Sigmoid colon (tissue), 4 donors: Measurements from ENCODE around the gene RIPK3.

Experiments
- CTCF ChIP-seq, 4 experiments: fragments of 450-650 bp in 3 of 4; fragments of 200-600 bp in 1 of 4; IDR thresholded peaks; one replicate each; pipeline ENCODE4 v1.5.1; 2016 to 2019; ENCODE audit warnings: antibody characterized with exemption in 4 of 4, mild to moderate bottlenecking in 3 of 4, moderate library complexity in 2 of 4
- EP300 ChIP-seq, 4 donors: sonication (generic); formaldehyde crosslinking; IDR thresholded peaks; one replicate each; pipeline ENCODE4 v1.6.1; 2017; ENCODE audit warnings: antibody characterized with exemption in 4 of 4
- POLR2A ChIP-seq, 2 donors: fragments of 450-650 bp; IDR thresholded peaks; one replicate each; pipeline ENCODE4 v1.6.1; 2016; ENCODE audit warnings: antibody characterized with exemption in 2 of 2, mild to moderate bottlenecking in 2 of 2, moderate library complexity in 2 of 2
- POLR2AphosphoS5 ChIP-seq, 4 donors: sonication (generic); formaldehyde crosslinking; IDR thresholded peaks; one replicate each; pipeline ENCODE4 v1.6.1; 2017; ENCODE audit warnings: antibody characterized with exemption in 4 of 4

- TF ChIP-seq CTCF (IDR thresholded peaks at IDR 0.05): no peak
- no peak for TF ChIP-seq POLR2AphosphoS5 (IDR thresholded peaks at IDR 0.05)
- no peak for TF ChIP-seq EP300 (IDR thresholded peaks at IDR 0.05)
- TF ChIP-seq POLR2A (IDR thresholded peaks at IDR 0.05): no peak
Measured at GRCh38 chr14:24325041-24325530, 14.7 kb downstream of the RIPK3 start.
